EL (cell line): ENCODE measurements around the gene PMPCA.
A peak's percentile ranks its signal among the peaks of the same experiment; 100 is the strongest.
"Not testable (repeated sequence)": the region's sequence is repeated elsewhere in the genome, so short reads cannot be mapped to it uniquely, and the experiment has no call there.

Experiments
- DNase-seq: peaks from one replicate; pipeline ENCODE4 v3.0.0-alpha.2; 2016

Gene PMPCA

DNA sequence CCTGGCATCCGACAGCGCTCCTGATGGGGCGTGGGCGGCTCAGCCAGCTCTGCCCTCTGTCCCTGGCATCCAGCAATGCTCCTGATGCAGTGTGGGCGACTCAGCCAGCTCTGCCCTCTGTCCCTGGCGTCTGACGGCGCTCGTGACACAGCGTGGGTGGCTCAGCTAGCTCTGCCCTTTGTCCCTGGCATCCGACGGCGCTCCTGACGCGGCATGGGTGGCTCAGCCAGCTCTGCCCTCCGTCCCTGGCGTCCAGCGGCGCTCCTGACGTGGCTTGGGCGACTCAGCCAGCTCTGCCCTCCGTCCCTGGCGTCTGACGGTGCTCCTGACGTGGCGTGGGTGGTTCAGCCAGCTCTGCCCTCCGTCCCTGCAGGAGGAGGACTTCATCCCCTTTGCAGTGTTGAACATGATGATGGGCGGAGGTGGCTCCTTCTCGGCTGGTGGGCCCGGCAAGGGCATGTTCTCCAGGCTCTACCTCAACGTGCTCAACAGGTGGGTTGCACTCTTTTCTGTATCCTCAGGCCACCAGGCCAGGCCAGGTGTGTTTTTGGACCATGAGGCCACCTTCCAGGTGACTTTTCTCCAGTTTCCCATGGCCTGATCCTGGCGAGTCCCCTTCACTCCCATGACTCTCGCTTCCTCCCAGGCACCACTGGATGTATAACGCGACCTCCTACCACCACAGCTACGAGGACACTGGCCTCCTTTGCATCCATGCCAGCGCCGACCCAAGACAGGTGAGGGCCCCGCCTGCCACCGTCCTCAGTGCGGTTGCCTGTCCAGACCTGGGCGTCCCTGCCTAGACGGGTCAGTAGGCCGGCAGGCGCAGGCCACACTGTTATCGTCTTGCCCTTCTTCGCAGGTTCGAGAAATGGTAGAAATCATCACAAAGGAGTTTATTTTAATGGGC, 8.0 kb downstream of the PMPCA start:
- no peak for DNase-seq

DNA sequence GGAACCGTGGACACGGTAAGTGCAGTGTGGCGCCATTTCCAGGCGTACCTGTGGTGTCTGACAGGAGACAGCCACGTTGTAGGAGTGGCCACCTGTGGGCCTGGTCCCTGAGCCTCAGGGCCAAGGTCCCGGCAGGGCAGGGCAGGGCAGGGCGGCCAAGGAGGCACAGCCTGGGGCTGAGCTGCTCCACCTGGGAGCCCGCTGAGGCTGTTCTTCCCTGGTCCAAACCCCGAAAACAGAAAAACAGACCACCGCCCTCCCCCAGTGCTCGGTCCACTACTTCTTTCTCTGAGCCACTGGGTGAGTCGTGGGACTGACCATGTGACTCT, 8.6 kb downstream of the PMPCA start:
- no peak for DNase-seq

DNA sequence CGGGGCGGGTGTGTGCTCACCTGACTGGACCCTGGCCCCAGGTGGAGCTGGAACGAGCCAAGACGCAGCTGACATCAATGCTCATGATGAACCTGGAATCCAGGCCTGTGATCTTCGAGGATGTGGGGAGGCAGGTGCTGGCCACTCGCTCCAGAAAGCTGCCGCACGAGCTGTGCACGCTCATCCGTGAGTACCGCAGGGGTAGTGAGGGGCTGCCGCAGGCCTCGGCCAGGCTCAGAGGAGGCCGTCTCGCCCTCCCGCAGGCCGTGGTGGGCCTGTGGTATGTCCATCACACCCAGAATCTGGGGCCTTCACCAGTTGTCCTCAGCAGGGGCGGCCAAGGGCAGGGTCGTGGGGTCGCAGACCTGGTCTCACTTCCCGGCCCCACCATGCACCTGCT, 11.3 kb downstream of the PMPCA start:
- no peak for DNase-seq

DNA sequence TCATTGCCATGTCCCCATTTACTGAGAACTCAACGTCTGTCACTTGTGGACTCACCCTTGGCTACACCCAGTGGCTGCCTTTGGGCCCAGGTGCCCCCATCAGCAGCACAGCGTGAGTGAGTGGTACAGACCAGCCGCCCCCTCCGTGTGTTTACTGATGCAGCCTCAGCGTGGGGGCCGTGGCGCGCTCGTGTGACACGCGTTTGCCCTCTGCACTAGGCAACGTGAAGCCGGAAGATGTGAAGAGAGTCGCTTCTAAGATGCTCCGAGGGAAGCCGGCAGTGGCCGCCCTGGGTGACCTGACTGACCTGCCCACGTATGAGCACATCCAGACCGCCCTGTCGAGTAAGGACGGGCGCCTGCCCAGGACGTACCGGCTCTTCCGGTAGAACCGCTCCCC, 12.4 kb downstream of the PMPCA start:
- no peak for DNase-seq

DNA sequence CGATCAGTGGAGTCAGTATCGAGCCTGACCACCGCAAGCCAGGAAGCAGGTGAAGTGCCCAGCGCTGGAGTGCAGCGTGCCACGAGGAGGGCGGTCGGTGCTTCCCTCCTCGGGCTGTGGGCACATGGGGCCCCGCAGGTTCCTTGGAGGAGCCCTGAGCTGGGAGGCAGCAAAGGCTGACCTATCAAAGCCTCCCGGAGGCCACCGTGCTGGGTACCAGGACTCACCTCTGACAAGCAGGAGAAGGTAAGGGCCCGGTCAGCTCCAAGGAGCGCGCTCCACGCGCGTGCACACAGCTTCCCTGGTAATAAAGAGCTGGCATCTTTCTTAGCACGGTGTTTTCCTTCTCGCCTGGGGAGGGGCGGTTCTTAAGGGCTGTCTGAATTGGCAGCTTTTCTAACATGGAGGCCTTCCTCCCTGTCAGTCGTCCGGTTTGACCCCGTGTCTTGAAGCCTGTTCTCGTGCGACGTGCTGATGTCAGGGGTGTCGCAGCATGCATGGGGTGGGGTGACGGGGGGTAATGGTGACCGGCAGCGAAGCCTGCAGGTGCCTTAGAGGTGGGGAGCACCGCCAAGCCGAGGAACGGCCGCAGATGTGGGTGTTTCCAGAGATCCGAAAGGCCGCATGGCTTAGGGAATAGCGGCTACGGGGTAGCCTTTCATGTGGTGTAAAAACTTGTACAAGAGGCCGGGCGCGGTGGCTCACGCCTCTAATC, 13.1 kb downstream of the PMPCA start:
- DNase-seq, result no peak

DNA sequence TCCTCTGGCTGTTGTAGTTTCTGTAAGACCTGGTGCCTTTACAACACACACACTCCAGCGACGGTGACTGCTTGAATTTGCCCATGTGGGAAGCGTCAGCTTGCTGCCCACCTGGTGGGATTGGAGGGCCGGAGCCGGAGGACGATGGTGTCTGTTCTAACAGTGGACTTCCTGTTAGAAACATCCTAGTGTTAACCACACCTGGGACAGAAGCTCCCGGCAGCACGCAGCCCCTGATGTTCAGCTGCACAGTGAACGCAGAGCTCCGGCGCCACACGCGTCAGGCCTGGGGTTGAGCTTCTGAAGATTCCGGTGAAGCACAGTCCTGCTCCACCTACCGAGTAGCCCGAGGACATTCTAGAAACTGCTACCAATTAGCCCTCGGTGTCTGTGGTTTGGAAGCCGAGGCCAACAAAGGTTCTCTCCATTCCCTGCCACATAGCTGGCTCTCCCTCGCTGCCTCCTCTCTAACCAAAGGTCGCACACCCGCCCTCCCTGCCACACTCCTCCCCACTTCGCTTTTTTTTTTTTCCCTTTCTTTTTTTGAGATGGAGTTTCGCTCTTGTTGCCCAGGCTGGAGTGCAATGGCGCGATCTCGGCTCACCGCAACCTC, 14.4 kb downstream of the PMPCA start:
- DNase-seq, result no peak

DNA sequence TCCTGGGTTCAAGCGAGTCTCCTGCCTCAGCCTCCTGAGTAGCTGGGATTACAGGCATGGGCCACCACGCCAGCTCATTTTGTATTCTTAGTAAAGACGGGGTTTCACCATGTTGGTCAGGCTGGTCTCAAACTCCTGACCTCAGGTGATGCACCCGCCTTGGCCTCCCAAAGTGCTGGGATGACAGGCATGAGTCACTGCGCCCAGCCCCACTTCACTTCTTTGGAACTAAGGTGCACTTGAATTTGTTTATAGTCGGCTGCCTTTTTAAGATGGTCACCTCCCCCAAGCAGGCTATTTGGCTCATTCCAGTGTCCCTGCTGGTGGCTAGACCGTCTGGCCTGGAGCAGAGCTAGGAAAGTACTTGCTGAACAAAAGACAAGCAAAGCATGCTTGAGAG, 14.9 kb downstream of the PMPCA start:
- DNase-seq, result not testable (repeated sequence)

DNA sequence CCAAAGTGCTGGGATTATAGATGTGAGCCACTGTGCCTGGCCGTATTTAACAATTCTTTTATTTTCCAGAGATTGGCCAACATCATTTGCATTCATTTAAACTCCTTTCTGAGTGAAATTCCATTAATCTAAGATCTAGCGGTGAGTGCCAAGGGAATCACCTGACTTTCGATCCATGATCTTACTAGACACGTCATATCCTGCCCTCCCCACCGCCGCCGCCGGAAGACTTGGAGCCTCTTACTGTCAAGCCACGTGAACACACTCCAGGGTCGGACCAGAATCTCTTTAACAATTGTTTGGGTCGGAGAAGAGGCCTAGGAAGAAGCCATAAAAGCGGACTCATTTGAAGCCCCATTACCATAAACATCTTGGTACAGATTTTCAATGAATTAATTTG, 16.3 kb downstream of the PMPCA start:
- no peak for DNase-seq

DNA sequence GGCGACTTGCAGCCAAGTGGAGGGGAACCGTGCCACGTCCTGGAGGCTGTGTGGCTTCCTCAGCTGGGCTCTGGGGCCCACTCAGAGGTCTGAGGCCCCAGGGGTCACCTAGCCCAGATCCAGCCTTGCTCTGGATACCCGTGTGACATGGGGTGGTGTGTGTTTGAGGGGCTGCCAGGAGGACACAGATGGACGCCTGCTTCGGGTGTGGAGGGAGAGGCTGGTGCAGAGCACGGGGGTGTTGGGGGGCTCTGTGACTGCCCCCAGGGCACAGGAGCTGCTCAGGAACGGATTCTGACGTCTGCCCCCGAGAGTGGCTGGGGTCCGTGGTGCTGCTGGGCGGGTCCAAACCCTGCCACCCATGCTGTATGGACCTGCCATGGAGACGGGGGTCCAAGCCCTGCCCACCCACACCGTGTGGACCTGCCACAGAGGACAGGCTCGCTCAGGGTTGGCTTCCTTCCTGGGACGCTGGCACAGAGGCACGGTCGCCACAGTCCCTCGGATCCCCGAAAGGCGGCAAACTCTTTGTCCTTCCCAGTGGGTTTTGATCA, 18.7 kb downstream of the PMPCA start:
- no peak for DNase-seq

DNA sequence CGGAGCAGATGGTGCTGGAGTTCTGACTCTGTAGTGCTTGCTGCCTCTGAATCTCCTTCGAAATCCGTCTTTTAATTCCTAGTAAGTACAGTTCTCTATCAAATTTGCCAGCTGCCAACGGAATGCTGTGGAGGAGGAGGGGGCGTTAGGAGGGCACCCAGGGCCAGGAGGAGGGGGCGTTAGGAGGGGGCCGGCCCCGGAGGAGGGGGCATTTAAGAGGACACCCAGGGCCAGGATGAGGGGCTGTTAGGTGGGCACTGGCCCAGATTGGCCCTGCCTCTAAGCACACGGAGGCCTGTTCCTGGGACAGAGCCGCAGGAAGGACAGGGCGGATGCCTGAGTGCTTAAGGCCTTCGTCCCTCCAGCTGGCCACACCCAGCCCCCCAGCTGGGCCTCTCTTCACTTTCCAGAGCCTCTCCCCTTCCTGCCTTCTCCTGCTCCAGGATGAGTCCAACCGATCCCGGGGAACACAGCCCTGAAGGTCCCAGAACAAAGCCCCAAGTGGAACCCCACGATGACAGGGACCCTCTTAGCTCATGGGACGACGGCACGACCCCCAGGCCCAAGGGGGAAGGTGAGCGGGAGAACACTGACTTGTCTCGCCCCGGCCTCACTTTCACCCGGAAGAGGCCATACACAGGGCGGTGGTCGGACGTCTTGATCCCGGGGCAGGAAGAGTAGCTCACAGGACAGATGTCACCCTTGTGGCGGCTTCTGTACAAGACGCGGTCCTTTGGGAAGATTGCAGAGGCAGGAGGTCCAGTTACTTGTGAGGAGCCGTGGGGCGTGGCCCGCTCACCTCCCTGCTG, 19.4 kb downstream of the PMPCA start:
- no peak for DNase-seq

DNA sequence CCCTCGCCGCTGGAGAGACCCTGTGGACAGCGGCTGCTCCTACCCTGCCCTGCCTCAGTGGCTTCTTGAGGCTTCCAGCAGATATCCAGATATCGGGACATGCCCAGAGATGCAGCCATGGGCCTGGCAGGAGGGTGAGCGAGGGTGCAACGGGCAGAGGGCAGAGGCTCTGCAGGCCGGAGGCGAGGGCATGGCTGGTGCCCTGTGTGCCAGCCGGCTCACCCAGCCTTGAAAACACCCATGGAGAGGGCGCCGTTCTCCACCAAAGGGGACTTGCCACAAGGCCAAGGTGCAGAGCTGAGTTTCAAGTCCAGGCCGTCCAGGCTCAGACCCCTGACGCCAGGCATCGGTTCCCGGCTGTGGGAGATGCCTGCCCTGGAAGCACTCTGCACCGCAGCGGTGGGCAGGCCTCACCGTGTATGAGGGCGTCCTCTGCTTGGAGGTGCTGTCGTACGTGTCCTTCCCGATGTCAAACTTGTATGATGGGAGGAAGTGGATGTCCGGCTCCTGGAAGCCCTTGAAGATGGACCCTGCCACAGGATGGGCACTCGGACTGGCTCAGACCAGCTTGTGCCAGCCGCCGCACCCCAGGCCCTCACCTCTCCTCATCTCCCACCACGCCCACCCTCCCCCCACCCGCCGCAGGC, 20.3 kb downstream of the PMPCA start:
- no peak for DNase-seq

DNA sequence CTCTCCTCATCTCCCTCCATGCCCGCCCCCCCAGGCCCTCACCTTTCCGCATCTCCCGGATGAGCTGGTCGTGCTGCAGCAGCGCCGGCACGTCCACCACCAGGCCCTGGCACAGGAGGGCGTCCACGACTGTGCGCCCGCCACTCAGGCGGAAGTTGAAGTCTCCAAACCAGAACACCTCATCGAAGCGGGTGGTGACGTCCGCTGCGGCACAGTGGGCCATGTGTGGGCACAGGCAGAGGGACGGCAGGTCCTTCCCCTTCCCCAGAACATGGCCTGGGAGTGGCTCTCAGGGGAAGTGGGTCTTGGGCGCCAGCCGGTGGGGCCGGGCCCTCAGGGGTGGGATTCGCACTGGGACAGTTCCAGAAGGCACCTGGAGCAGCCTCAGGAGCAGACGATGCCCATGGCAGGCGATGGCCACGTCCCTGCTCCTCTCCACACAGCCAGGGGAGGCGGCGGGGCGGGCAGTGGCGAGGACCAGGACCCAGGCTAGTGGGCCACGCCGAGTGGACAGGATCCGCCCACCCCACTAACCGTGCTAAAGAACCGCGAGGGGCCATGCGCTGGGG, 21.4 kb downstream of the PMPCA start:
- no peak for DNase-seq

DNA sequence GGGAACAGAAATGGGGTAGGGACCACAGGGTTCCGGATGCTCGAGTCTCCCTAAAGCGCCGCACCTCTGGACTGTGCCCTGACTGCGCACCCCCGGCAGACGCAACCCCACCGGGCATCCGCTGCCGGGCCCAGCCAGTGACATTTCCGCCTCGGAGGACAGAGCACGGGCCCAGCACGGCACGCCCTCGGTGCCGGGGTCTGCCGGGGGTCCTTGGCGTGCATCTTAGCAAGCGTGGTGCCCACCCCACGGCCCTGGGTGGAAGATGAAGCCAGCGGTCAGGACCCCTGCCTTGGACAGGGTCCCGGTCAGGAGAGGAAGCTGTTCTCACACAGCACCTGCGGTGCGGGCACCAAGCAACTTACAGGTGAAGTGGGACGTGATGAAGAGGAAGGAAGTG, 22.1 kb downstream of the PMPCA start:
- DNase-seq, result no peak

DNA sequence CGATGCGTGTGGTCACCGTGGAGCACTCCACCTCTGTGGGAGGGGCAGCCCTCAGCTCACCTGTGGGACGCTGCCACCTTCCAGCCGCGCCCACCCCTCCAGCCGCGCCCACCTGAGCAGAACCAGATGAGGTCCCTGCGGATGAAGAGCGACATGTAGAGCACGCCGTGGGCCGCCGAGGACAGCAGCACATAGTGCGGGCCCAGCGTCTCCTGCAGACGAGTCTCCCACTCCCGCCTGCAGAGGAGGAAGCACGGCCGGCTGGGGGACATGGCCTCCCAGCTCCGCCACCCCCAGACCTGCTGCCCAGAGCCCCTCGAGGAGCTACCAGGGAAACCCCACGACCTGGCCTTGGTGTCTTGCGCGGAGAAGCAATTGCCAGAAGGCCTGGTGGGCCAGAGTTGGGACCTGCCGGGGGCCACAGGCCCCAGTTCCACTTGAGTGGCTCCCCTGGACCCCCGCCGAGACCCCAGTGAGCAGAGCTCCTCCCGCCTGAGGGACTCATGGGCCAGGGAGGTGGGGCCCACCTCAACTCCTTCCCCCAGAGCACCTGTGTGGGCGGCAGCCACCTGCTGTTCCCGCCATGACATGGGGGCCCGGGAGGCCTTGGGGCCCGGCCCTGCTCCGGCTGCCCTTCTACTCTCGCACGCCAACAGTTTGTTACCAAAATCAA, 22.7 kb downstream of the PMPCA start:
- no peak for DNase-seq

DNA sequence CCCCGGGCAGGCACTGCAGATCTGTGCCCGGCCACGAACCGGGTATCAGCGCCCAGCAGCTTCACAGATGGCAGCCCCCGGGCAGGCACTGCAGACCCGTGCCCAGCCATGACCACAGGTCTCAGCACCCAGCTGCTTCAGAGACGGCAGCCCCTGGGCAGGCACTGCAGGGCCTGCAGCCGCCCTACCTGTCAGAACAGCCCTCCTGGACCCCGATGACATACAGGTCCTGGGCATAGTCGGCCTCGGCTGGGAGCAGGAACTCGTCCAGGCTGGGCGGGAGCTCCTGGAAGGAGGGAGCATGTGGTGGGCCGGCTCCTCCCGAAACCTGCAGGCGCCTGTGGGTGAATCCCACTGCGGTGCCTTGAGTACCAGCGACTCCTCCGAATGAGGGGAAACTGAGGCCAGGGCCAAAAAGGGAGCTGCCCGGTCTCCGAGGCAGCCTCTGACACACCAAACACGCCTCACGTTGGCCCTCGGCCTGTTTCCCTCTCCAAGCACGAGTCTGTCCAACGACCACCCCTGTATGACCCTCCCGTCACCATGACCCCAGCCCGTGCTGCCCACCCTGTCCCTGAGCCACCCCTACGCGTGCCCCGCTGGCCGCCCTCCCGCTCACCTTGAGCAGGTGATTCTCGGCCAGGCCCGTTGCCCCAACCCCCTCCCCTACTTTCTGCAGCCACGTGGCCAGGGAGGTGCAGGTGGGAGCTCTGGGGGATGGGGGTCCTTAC, 23.6 kb downstream of the PMPCA start:
- no peak for DNase-seq

DNA sequence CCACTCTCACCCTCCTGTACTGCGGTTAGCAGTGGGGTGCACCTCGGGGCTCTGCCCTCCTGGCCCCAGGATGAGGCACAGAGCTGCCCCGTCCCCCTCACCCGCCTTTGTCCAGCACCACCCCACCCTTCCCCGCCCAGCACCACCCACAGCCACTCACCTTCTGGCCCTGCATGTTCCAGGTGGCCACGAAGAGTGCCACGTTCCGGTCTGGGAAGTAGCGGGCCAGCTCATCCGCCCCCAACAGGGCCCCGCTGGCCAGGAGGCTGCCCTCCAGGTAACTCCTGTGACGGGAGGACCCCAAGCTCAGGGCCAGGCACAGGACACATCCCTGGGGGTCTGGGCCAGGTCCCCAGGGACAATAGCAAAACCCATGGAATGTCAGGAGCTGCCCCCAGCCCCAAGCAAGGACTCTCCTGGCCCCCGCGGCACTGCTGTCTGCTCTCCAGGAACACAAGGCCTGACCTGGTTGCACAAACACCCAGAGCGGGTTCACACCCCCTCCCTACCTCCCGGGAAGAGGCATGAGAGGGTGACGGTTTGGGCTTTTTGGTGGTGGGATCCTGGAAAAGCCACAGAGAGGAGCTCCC, 24.2 kb downstream of the PMPCA start:
- DNase-seq, result no peak

DNA sequence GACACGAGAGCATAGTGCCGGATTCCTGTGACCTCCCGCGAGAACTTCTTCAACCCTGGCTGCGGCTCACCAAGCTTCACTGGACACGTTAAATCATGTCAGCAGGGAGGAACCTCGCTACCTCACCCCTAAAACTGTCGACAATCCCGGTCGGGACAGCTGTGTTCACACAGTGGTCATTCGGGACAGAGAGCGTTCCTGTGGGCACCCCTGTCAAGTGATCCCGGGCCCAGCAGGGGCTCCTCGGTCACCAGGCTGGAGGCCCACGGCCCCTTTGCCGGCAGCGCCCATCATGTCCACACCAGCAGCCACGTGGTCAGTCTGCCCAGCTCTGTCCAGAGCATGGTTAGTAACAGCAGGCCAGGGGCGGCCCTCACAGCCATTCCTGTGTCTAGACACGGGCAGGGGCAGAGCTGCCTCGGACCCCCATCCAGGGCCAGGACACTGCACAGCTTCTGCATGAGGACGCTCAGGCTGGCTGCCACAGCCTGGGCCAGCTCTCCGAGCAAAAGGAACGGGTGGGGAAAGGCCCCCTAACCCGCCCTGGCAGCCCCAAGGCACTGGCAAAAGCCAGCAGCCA, 25.7 kb downstream of the PMPCA start:
- DNase-seq, result no peak

DNA sequence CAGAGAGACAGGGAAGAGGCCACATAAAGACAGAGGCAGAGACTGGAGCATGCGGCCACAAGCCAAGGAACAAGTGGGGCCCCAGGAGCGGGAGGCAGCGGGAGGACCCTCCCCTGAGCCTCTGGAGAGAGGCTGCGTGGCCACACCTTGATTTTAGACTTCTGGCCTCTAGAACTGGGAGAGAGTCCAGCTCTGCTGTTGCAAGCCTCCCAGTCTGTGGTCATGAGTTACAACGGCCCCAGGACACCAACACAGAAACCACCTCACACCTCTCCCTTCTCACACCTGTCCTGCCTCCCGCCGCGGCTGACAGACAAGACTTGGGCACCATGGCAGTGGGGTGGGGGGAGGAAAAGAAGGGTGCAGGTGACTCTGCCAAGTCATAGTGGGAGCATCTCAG, 27.0 kb downstream of the PMPCA start:
- peak; percentile 22 for DNase-seq

DNA sequence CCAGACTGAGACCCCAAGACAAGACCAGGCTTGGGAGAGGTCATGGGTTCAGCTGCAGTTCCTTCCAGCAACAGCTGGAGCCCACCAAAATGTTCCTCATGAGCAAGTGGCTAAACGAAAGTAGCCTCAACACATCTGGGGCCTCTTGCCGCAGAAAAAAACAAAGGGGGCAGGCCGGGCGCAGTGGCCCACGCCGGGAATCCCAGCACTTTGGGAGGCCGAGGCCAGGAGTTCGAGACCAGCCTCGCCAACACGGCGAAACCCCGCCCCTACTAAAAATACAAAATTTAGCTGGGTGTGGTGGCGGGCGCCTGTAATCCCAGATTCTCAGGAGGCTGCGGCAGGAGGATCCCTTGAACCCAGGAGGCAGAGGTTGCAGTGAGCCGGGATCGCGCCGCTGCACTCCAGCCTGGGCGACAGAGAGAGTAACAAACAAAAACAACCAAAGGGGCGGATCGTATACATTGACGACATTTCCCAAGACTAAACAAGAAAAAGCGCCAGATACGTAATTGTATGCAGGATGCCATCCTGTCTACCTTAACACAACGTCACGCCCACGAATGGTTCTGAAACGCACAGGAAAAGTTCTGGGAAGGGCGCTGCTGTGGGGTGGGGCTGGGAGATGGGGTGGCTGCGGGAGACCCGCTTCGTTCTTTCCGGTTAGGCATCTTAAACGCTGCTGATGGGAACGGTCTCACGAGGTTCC, 27.5 kb downstream of the PMPCA start:
- peak; percentile 31 for DNase-seq
